ENCODE data around the gene PIK3R2. TPM values are rescaled to one million over a fixed set of nuclear protein-coding genes. Genes with fewer than 3 reads are reported as not detected.

Gene PIK3R2
- total RNA-seq: 41.9 and 73.3 TPM in 2 replicates

DNA sequence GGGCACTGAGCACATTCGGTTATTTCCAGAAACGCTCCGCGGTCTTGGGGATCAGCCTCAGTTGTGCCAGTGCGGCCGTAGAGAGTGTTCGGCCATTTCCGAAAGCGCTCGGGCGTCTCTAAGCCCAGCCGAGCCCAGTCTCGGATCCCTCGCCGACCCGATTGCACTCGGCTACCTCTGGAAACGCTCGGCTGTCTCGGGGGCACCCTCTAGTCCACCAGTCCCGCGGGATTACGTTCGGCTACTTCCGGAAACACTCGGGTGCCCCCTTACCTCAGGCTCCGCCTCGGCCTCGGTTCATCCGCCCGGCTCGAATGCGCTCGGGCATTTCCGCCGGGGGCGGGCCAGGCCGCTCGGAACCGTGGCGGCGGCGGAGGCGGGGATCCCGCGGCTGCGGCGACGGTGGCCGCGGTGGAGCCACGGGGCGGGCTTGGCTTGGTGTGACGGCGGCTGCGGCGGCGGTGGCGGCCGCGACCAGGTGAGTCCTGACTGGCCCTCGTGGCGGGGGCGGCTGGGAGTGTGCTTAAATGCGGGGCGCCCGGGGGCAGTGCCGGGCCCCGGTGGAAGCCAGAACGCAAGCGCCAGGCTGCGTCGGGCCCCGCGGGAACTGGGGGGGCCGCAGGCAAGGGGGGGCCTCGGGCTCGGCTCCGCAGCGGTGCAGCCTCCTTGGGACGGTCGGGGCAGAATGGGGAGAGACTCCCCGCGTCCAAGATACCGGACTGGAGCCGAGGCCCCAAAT lies at the start of gene PIK3R2:
Gene PIK3R2 (plus strand): TSS at position 347 of the 739 bp plus-strand sequence. CDS start 2,717 bp downstream, outside the sequence.

DNA sequence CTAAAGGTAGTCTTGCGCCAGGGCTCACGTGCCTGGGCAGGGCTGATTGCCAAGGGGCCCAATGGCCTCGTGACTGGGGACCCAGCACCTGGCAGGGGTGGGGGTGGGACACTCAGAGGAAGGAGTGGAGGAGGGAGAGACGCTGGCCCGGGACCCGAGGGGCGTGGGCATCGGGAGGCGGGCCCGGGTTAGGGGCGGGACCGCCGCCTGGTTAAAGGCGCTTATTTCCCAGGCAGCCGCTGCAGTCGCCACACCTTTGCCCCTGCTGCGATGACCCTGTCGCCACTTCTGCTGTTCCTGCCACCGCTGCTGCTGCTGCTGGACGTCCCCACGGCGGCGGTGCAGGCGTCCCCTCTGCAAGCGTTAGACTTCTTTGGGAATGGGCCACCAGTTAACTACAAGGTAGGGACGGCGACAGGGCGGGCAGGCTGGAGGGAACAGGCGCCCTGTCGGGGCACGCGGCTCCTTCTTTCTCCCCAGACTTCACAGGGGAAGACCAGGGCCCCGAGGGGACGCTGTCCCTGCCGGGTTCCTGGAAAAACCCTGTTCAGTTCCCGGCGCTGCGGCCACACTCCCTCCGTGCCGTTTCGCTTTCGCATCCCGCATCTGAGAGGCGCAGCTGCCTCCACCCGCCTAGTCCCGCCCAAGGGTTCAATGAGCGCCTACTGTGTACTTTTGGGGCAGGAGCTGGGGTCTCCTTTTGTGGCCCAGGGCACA lies 20.8 kb downstream of the PIK3R2 start, which contains the start of gene IFI30:
Gene IFI30 (plus strand): TSS at position 242 of the 717 bp plus-strand sequence. CDS start 29 bp downstream, at position 271.

DNA sequence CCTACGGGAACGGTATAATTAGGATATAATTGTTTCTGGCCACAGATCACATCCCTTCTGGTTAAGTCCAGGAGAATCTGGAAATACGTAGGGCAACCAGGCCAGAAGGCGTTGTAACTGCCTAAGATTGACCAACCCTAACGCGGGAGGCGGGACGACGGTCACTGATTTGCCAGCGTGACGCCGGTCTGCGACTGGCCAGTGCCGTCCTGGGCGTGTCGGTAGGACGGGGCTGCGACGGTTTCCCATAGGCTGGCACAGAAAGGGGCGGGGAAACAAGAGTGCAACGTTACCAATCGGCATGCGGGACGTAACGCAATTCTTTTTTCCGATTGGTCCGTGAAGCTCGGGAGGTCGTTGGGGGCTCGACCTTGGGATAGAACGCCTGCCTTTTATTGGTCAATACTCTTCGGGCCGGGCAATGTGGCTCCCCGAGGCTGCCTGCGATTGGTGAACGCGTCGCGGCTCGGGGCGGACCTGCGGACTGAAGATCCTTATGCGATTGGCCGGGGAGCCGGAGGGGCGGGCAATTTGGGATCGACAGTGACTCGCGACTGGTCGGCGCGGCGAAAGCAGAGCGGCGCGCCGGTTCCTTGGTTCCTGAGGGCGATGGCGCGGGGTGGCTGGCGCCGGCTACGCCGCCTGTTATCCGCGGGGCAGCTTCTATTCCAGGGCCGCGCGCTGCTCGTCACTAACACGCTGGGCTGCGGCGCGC lies 39.9 kb downstream of the PIK3R2 start, which contains the start of gene MPV17L2:
Gene MPV17L2 (plus strand): TSS at position 546 of the 715 bp plus-strand sequence. CDS start 64 bp downstream, at position 610.

DNA sequence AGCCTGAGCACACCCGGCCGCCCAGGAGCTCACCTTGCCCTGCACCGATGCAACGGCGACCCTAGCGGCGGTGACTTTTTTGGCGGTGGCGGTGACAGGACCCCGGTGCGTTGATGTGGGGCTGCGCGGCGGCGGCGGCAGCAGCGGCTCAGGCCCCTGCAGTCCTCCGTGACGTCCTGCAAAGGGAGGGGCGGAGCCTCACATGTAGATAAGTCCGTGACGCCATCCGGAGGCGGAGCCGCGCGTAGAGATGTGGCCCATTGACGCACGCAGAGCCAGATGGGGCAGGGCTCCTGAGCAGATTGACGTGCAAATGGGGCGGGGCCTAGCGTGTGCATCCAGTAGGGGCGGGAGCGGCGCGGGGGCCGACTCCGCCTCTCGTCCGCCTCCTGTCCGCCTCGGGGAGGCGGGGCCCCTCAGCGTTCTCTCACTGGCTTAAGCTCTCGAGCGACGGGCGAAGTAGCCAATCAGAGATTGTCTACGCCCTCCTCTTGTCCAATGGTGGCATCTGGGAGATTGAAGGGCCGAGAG lies 51.0 kb downstream of the PIK3R2 start, which contains the start of gene RAB3A:
Gene RAB3A (minus strand): TSS at position 180 of the 531 bp plus-strand sequence. CDS start 1,302 bp downstream, outside the sequence.

Other genes with a start within 250 kb of the PIK3R2 start
- 62.6 and 101 TPM in 2 replicates for gene CCDC124, start 220.1 kb upstream of the PIK3R2 start, total RNA-seq
- not detected in 2 replicates for gene KCNN1, start 186.1 kb upstream of the PIK3R2 start, total RNA-seq
- 6.2 and 10.9 TPM in 2 replicates for gene ARRDC2, start 145.0 kb upstream of the PIK3R2 start, total RNA-seq
- not detected in 2 replicates for gene IL12RB1, start 66.2 kb upstream of the PIK3R2 start, total RNA-seq
- gene MAST3, start 55.4 kb upstream of the PIK3R2 start, total RNA-seq: 2.0 and 5.8 TPM in 2 replicates
- 22.2 TPM in 1 of 2 replicates, not detected in the other for gene IFI30, start 20.6 kb downstream of the PIK3R2 start, total RNA-seq
- gene MPV17L2, start 40.1 kb downstream of the PIK3R2 start, total RNA-seq: 21.3 and 45.8 TPM in 2 replicates
- gene RAB3A, start 50.9 kb downstream of the PIK3R2 start, total RNA-seq: 0.65 and 2.4 TPM in 2 replicates
- not detected in 2 replicates for gene PDE4C, start 73.3 kb downstream of the PIK3R2 start, total RNA-seq
- gene IQCN, start 121.3 kb downstream of the PIK3R2 start, total RNA-seq: 0.16 and 1.1 TPM in 2 replicates
- 277 and 421 TPM in 2 replicates for gene JUND, start 128.5 kb downstream of the PIK3R2 start, total RNA-seq
- gene LSM4, start 169.9 kb downstream of the PIK3R2 start, total RNA-seq: 196 and 334 TPM in 2 replicates
- 2.9 and 16.4 TPM in 2 replicates for gene PGPEP1, start 187.4 kb downstream of the PIK3R2 start, total RNA-seq
- 20.4 and 246 TPM in 2 replicates for gene GDF15, start 233.0 kb downstream of the PIK3R2 start, total RNA-seq
- gene LRRC25, start 244.5 kb downstream of the PIK3R2 start, total RNA-seq: 0.25 TPM in 1 of 2 replicates, not detected in the other

Data from mesangial cell (primary cell).